OCI-LY3 (cell line): ENCODE data around the gene CMSS1.

ENCODE experiments used
- CTCF ChIP-seq: fragments of 200-600, 300-600 bp; sonication (generic); IDR thresholded peaks from 2 replicates; pipeline ENCODE4 v1.5.1; 2014; ENCODE audit warnings: antibody characterized with exemption, low read length, low read depth
- EZH2phosphoT487 ChIP-seq: fragments of 200-600 bp; shearing (Covaris generic); IDR thresholded peaks from 2 replicates; pipeline ENCODE4 v1.6.1; 2018; ENCODE audit warnings: antibody characterized with exemption, mixed run types, low read depth

- no peak for TF ChIP-seq EZH2phosphoT487
- TF ChIP-seq CTCF, result no peak
These were observed 28.3 kb downstream of the CMSS1 start for GRCh38 chr3:99845999-99846398.
